ENCODE results near the gene ACACA.
A peak's percentile ranks its signal among the peaks of the same experiment; 100 is the strongest.

The ACACA gene

DNA sequence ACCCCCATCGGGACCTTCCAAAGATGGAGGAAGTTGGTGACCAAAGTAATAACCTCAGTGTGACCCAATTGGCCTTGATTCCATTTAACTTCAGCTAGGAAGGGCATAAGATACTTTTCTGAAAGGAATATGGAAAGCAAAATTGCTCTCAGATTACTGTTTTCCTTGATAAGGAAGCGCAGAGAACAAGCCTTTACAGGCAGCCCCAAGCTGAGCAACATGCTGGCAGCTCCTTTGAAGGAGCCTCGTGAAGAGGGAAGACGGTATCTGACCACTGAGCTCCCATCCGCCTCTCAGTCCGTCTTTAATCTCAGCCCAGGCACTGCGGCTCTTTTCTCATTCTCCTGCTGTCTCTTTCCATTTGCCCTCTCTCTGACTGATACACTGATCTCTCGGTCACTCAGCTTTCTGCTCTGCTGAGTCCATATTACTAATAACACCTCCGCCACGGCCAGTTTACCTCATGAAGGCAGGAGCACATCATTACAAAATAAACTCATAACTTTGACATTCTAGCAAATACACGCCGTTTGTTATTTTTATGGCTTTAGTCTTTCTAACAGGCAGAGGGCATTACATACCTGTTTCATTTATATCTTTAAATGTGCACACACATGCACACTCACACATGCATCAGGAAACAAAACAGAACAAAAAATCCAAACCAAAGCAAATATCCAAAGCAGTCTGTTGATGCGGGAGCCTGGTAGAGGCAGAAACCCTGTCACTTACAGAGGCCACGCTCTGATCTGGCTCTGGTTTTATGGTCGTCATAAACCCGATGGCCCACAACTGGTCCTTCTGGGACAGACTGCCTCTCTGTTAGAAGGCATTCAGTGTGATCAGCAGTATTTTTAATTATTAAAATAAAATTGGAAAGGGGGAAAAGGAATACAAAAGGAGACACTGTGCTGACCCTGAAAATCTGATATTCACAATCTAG, 274.7 kb downstream of the ACACA start:
- DNase-seq (ENCODE audit: low read depth), result no peak

DNA sequence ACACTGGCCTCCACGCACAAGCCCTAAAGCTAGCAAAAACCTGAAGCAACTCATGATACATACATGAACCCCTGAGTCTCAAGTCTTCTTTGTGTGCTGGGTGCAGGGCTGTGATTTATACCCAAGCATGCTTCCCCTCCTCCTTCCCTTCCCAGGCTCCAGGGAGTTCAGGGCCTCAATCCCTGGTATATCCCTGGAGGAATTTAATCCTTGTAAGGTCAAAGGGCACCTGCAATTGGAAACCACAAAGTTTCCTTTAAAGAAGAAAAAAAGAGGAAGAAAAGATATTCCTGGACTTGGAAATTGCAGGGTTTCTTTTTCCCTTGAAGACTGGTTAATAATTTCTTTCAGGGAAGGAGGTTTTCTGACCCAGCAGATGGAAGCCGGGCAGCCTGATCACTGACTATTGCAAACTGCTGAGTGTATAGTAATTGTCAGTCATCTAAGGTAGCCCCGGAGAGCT, 275.6 kb downstream of the ACACA start:
- no peak for DNase-seq (ENCODE audit: low read depth)

DNA sequence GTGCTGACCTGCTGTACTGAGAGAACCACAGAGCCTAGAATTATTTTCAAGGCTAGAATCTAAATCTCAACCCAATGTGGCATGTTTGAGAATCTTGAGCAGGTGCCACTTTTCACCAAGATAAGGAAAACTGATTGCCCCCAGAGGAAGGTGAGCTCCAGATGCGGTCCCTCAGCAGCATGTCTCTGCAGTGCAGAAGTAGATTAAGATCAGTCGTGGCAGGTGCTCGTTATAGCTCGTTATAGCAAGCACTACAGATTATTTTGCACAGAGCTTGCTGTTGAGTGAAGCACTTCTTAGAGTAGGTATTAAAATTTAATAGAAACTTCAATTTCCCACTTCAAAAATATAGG, 281.8 kb downstream of the ACACA start:
- no peak for DNase-seq (ENCODE audit: low read depth)

DNA sequence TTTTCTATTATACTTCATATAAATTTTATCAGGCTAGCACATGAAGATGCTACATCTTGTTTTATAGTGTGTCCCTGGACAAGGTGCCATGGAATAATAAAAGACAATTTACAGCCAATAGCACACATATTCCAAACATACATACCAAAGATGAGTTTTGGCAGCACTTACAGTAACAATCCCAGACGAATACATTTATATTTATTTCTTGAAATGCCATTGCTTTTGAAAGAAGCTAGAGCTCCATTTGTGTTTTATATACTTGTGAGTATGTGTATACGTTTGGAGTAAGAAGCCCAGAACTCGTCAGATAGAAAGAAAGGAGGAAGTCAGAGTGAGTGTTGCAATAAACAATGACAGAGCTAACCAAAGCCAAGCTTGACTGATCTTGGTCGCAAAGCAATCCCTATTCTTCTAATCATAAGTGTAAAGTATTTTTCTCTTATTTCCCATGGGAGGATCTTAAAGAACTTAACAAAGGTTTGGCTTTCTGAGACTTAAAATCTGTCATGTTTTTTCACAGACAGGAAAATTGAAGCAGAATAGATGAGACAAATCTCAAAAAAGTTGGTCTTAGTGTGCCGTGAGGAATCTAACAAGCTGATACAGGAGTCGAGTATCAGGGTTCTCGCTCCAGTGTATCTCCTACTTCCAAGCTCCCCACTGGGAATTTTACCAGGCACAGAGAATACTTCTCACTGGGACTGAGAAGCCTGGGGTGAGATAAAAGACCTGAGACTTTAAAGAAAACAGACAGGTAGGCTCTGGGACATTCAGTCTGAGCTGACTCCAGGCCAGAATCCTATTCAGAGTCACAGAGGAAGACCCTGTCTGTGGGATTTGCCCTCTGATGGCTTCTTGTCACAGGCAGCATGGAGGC, 282.5 kb downstream of the ACACA start:
- no peak for DNase-seq (ENCODE audit: low read depth)

DNA sequence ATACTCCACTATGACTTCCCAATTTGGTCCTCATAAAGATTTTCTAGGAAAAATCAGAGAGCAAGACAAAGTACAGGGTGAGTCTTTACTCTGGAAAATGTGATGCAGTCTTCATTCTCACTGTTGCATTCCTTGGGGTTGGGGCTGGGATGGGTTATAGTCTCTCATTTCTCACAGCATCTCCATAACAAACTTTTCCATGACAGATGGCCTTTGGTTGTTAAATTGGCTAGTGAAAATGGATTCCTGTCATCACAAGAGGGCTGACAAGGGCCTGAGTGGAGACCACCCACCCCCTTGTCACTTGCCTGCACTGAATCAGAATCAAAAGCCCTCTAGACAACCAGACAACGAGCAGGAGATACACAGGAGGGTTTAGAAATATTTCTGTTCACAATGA, 283.2 kb downstream of the ACACA start:
- no peak for DNase-seq (ENCODE audit: low read depth)

DNA sequence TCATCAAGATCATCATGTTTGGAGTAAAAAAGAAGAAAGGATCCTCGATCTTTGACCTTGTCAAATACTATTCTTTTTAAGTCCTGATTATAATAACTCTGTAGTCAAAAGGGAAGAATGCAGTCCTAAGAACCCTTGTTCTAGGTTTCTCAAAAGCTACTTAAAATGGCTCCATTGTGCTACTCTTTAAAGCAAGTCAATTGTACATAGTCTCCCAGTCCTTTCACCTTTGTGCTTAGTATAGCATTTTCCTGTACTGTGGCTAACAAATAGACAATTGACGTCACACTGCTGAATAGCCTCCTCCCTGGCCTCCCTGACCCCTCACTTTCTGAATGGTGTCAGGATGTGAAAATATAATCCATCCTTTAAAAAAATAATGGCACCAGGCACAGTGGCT, 285.0 kb downstream of the ACACA start:
- DNase-seq (ENCODE audit: low read depth), result no peak

DNA sequence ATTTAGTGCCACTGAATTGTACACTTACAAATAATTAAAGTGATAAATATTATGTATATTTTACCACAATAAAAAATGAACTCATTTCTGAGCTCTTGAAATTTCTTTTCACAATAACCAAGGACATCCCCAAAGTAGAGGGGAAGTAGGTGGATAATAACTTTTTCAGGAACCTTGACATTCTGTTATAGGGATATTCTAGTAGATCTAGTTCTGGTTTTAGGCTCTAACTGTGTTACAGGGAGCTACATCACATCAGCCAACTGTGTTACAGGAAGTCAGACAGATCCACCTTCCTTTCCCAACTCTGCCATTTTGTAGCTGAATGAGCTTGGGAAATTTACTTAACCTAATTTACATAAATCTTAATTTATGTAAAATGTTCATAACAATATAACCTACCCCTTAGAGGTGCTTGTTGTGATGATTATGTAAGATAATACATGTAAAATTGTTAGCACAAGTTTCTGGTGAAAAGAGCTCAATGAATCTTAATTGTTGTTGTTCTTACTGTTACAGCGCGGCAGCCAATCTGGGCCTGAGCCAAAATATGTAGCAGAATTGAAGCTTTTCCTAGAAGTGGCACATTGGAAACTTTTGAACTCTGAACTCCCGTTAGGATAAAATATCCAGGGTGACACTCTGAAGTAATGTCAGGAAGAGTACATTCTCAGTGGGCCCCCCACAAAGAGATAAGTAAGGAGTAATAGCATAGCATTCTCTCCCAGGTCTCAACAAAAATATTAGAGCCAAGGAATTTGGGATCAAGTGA, 288.1 kb downstream of the ACACA start:
- no peak for DNase-seq (ENCODE audit: low read depth)

DNA sequence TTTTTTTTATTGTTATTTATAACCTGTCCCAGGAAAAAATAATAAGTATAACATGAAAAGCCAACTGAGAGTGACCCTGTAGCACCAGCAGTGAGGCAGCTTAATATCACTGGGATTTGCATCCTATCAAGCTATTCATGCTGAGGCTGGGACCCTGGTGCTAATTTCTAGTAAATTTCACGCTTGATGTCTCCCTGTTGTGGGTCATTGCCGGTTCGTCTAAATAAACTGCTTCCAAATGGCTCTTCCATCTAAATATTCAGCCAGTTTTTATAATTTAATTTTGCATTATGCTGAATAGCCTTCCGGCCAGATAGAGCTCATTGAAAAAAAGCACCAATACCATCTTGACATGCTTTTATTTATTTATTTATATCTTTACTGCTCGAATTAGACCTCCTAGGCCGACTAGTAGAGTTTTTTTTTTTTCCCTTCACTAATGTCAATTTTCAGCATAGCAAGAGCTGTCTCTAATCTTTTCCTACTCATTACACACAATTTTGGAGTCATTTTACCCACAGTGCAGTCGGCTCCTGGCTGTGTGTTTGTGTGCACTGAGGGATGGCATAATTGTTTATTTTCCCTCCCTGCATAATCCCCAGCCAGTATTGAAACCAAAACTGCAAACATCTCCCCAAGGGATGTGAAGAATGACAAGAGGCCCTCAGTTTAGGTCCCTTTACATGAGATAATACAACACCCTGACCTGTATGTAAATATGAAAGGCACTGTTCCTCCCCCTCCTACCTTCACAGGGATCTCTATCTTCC, 289.1 kb downstream of the ACACA start:
- DNase-seq (ENCODE audit: low read depth), result no peak

DNA sequence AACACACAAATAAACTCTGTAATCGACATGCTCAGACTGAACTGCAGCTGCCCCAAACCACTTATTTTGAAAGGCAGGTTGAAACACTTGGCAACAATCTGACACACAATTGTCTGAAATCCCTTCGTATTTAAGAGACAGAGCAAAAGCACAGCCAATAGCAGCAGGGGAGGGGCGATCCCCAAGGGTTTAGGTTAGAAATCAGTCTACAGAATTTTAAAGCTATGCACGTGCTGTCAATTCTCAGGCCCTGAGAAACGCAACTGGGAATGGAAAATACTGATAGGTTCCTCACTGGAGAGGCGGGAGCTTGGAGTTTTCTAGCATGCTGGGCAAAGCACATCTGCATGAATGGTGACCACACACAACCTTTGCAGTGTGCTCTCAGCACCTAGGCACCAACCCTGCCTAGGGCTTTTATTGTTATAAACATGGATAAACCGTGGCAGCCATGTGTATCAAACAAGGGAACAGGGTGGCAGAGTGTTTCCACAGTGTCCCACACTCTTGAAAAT, 289.9 kb downstream of the ACACA start:
- no peak for DNase-seq (ENCODE audit: low read depth)

DNA sequence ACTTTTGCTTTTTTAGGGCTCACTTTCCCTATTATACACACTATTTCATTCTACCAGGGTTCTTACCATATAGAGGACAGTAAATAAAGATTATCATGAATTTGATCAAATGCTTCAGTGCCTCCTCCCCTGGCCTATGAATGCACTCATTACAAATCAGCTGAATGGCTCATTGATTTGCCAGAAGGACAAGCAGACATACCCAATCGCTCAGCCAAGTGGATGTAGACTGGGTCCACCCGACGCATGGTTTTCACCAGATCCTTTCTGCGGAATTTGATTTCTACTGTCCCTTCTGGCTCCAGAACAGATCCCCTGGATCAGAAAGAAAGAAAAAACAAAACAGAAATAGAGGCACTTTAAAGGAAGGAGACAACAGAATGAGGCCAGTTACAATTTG, 295.3 kb downstream of the ACACA start:
- no peak for DNase-seq (ENCODE audit: low read depth)

DNA sequence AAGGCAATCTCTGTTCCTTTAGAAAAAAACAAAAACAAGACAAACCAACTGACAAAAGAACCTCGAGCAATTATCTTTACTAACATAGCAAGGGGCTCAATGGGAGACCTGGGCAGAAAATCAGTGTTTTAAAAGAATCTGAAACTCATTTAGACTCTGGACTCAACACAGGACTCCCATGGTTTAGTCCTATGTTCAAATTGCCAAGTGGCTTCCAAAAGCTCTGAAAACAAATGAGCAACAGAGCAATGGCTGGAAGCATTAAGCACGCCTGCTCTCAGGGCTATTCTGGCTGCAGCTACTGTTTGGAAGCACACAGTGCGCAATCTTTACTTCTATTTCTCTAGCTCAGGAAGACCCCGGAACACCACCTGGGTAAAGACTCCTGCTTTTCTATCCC, 295.9 kb downstream of the ACACA start:
- DNase-seq (ENCODE audit: low read depth), result no peak

DNA sequence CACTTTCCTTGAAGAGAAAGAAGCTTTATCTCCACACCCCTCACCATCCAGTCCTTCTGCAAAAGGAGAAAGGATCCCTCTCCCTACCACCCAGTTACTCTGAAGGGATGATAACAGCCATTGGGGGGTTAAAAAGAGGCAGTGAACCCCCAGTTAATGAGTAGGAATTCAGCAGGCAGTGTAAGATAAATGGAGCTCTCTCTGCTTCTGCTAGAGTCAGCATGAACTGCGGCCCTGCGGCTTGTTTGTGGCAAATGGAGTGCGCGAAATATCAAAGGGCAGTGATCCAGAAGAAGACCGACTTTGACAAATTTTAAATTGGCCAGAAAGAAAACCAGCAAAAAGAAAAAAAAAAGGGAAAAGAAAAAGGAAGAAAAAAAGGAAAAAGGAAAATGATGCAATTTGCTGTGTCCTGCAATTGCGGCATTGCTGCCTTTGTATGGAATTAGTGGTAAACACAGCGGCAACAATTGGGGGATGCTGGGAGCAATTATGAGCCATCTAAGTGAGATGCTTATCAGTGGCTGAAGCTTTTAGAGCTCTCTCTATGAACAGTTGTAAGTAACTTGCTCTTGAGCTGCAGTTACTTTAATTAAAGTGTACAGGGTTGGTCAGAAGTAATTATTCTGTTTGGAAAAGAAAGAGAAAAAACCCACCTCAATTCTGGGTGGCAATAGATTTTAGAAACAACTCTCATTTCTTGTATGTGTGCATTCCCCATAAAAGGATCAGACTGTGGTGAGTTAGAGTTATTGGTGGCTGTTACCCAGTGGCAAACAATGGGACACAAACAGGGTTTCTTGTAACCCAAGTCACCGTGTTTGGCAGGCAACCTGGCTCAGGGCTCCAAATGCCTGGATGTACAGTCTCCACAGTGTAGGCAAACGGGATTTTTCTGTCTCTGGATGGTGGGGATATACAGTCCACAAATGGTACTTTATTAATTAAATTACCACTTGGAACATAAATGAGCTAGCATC, 296.6 kb downstream of the ACACA start:
- DNase-seq (ENCODE audit: low read depth), result no peak

DNA sequence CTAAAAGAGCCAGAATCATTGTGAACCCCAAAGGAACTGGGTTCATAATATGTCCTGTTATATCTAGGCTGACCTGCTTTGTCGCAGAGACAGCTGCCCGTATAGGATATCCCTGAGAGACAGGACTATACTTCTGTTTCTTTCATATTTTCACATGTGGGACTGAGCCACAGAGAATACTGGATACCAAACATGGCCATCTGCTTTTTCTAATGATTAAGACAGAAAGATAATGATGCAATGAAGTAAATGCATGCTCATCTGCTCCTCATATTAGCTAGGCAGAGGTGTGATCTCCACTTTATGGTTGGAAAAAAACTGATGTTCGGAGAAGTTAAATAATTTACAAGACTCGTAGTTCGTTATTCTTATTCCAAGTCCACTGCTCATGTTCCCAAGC, 297.5 kb downstream of the ACACA start:
- no peak for DNase-seq (ENCODE audit: low read depth)

DNA sequence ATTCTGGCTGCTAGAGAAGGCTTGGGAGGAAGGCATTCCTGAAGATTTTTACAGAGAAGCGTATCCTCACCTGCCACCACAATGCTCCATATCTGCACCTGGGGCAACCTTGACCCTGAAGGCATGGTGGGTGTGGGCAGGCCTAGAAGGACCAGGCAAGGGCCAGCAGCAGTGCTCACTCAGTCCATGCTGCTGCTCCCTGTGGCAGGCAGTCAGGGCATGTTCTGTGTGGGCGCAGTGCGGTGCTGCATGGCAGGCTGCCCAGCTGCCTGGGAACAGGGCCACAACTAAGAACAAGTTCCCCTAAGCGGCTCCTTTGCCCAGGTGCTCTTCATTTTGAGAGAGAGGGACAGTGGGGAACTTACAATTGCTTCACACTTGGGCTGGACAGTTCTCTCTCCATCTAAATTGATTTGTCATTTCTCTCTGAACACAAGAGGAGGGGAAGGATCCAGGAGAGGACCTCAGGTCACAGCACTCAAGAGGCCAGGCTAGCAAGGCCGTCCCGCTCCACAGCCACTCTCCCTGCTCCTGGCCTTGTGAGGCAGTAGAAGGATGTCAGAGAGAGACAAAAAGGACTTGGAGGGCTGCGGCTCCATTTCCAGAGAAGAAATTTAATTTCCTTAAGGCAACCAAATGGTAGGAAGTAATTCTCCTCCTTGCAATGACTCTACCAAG, 299.1 kb downstream of the ACACA start:
- DNase-seq (ENCODE audit: low read depth), result peak; percentile 8

DNA sequence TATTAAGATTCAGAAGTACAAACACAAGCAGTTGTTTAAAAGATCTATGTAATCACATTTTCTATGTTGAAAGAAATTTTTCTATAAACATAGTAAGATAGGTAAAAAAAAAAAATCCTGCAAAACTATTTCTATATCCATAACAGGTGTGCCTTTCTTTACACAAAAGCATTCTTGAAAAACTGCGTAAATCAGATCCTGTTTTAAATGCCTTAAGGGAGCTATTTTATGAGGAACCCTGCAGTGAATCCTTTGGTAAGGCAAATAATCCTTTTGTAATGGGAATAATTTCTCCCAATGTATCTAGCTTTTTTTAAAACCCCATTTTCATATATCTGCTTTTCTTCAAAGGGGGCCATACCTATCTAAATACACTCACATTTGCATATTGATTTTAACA, 300.6 kb downstream of the ACACA start:
- DNase-seq (ENCODE audit: low read depth), result no peak

DNA sequence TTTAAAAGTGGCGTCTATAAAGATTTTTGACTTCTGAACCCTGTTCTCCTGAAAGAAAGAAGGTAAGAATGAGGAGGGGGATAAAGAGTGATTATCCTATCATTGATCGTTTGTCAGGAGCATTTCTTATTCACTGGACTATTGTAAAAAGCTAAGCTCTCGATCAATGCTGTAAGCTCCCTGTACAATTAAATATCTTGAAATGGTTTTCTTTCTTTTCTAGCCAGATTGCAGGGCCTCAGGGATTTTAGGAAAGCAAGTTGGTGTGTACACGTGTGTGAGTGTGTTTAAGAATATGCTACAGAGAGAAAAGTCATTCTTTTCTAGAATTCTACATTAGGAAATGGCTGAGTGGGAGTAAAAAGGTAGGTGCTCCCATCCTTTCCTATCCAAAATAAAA, 303.4 kb downstream of the ACACA start:
- DNase-seq (ENCODE audit: low read depth), result no peak

DNA sequence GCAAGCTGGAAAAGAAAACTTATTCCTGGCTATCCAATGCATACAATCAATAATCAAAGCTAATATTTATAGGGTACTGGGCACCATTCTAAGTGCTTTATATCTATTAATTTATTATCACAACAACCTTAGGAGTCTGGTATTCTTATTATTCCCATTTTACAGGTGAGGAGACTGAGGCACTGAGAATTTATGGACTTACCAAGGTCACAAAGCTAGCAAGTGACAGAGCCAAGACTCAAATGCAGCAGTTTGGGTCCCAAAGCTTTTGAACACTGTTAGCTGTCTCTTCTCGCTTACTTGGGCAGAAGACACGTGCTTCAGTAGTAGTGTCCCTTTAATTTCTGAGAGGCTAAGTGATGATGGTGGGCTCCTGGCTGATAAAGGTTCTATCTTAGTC, 305.3 kb downstream of the ACACA start:
- DNase-seq (ENCODE audit: low read depth), result no peak

DNA sequence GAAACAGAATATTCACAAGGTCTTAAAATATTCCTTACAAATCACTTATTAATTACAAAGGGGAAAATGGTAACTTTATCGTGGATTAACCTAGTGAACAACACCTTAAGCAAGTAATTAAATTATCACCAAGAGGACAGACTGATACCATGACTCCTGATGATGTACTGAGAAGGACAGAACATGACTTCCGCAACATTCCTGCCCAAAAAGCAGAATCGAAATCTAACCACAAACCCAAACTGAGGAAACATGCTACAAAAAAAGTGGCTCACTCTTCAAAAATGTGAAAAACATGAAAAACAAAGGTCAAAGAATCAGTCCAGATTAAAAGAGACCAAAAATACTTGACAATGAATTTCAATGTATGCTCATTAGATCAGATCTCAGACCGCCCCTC, 306.4 kb downstream of the ACACA start:
- no peak for DNase-seq (ENCODE audit: low read depth)

DNA sequence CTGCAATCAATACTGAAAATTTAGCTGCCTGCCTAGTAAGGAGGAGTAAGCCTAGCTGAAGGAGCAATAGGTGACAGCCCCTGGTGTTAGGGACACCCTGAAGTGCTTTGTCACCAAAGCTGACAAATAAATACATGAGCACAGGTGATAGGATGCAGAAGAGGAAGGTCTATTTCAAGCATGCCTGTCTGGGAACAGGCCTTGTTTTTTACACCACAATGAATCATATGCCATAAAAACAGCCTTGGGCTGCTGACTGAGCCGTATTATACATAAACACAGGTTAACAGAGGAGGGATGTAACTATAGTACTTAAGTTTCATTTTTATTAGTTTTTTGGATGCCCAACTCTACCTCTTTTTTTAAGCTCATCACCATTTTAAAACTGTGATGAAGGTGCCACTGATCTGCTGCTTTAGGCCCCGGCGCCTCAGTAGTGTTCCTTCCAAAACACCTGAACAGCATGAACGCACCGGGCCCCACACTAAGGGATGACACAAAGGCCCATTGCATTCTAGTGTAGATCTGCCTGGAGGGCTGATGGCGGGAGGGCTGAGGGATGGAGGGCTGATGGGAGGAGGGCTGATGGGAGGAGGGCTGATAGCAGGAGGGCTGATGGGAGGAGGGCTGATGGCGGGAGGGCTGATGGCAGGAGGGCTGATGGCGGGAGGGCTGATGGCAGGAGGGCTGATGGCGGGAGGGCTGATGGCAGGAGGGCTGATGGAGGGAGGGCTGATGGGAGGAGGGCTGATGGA, 307.5 kb downstream of the ACACA start:
- no peak for DNase-seq (ENCODE audit: low read depth)

Data from fibroblast of the conjunctiva (primary cell).